Type B pancreatic cell (in vitro differentiated cells): ENCODE data around the gene DPEP2. TPM values are rescaled to one million over a fixed set of nuclear protein-coding genes. Genes with fewer than 3 reads are reported as not detected.
A peak's percentile ranks its signal among the peaks of the same experiment; 100 is the strongest.
"Not testable (repeated sequence)": the region's sequence is repeated elsewhere in the genome, so short reads cannot be mapped to it uniquely, and the experiment has no call there.

ENCODE experiments used
- DNase-seq: peaks from one replicate; pipeline ENCODE4 v3.0.0; 2021; ENCODE audit warnings: mixed read lengths; ENCODE audit not compliant: unreplicated experiment; ENCODE audit errors: extremely low spot score
- H3K27ac Mint-ChIP-seq: 2 replicates; pipeline ENCODE4 v1.8.0; 2021; ENCODE audit warnings: mild to moderate bottlenecking, mixed read lengths
- H3K27me3 Mint-ChIP-seq: 2 replicates; pipeline ENCODE4 v1.8.0; 2021; ENCODE audit warnings: mixed read lengths
- H3K36me3 Mint-ChIP-seq: 2 replicates; pipeline ENCODE4 v1.8.0; 2021; ENCODE audit warnings: mixed read lengths
- H3K4me1 Mint-ChIP-seq: one replicate; pipeline ENCODE4 v1.8.0; 2021; ENCODE audit warnings: mixed read lengths; ENCODE audit not compliant: unreplicated experiment
- H3K4me3 Mint-ChIP-seq: 2 replicates; pipeline ENCODE4 v1.8.0; 2021; ENCODE audit warnings: mild to moderate bottlenecking, mixed read lengths
- H3K9me3 Mint-ChIP-seq: 2 replicates; pipeline ENCODE4 v1.8.0; 2021; ENCODE audit warnings: mixed read lengths
- total RNA-seq: library from RNA; stranded (reverse); gene quantifications from 2 replicates; pipeline ENCODE4 v1.2.1, GENCODE V29; 2021; ENCODE audit warnings: low replicate concordance
- TF ChIP-seq, protein P1 (sequence below): fragments of 200-600 bp; sonication (generic); conservative IDR thresholded peaks from 2 replicates; pipeline ENCODE4 v1.5.0; 2021; ENCODE audit warnings: antibody characterized with exemption, mild to moderate bottlenecking

The DPEP2 gene
- total RNA-seq, 1 donor from 2014 or later: not detected

DNA sequence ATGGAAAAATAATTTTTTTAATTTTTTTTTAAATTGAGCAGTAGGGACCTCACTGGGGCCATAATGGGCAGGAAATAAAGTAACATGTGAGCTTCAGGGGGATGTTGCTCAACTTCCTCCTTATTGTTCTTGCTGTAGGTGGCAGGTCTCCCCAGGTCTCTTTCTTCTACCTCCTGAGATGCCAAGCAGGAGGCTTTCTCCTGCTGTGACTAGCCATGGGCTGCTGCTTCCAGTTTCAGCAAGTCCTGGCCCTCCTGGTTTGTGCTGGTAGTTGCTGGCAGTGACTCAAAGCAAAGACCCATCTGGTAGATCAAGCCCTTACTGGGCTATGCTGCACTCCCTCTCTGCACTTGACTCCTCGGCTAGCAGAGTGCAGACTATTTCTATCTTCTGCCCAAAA is 14.2 kb upstream of the DPEP2 start:
- TF ChIP-seq, protein P1, sequence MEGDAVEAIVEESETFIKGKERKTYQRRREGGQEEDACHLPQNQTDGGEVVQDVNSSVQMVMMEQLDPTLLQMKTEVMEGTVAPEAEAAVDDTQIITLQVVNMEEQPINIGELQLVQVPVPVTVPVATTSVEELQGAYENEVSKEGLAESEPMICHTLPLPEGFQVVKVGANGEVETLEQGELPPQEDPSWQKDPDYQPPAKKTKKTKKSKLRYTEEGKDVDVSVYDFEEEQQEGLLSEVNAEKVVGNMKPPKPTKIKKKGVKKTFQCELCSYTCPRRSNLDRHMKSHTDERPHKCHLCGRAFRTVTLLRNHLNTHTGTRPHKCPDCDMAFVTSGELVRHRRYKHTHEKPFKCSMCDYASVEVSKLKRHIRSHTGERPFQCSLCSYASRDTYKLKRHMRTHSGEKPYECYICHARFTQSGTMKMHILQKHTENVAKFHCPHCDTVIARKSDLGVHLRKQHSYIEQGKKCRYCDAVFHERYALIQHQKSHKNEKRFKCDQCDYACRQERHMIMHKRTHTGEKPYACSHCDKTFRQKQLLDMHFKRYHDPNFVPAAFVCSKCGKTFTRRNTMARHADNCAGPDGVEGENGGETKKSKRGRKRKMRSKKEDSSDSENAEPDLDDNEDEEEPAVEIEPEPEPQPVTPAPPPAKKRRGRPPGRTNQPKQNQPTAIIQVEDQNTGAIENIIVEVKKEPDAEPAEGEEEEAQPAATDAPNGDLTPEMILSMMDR: no peak
- Mint-ChIP-seq H3K27ac (no peak overlapping the region), H3K36me3 (no peaks in the 10 kb centered on the region), H3K9me3 (no peaks in the 10 kb centered on the region), H3K27me3 (peaks cover 23% of the 10 kb centered on the region), H3K4me3 (no peak overlapping the region), H3K4me1 (no peaks in the 10 kb centered on the region)
- DNase-seq: no peak

- H3K36me3 Mint-ChIP-seq, H3K9me3 Mint-ChIP-seq, H3K4me1 Mint-ChIP-seq, H3K4me3 Mint-ChIP-seq, DNase-seq: not testable (repeated sequence)
- Mint-ChIP-seq H3K27ac (peak overlapping the region; percentile 49), H3K27me3 (peaks cover 23% of the 10 kb centered on the region)
Measured at GRCh38 chr16:68009872-68010271, 10.6 kb upstream of the DPEP2 start.

- Mint-ChIP-seq H3K9me3 (no peaks in the 10 kb centered on the region), H3K4me1 (no peaks in the 10 kb centered on the region), H3K36me3 (no peaks in the 10 kb centered on the region), H3K4me3 (no peak overlapping the region), H3K27ac (peak overlapping the region; percentile 65), H3K27me3 (peaks cover 18% of the 10 kb centered on the region)
- TF ChIP-seq, protein P1: no peak
- no peak for DNase-seq
Measured at GRCh38 chr16:68009157-68009735, 10.0 kb upstream of the DPEP2 start.

- no peaks in the 10 kb centered on the region for H3K9me3 Mint-ChIP-seq
- peak overlapping the region; percentile 97 for H3K27ac Mint-ChIP-seq
Measured at GRCh38 chr16:68005786-68006286, 6.6 kb upstream of the DPEP2 start.

GRCh38 chr16:68005211-68005610 is 5.9 kb upstream of the DPEP2 start:
- Mint-ChIP-seq H3K4me1 (peaks cover 4% of the 10 kb centered on the region), H3K27ac (peak overlapping the region; percentile 97), H3K27me3 (peaks cover 4% of the 10 kb centered on the region), H3K4me3 (no peak overlapping the region), H3K9me3 (no peaks in the 10 kb centered on the region), H3K36me3 (no peaks in the 10 kb centered on the region)
- DNase-seq: no peak
- TF ChIP-seq, protein P1: no peak

More at GRCh38 chr16:68005786-68006286, 6.6 kb upstream of the DPEP2 start:
- no peak for DNase-seq
- TF ChIP-seq, protein P1: no peak
- Mint-ChIP-seq H3K4me3 (peak overlapping the region; percentile 65), H3K27me3 (peaks cover 10% of the 10 kb centered on the region), H3K4me1 (no peaks in the 10 kb centered on the region), H3K36me3 (no peaks in the 10 kb centered on the region)

DNA sequence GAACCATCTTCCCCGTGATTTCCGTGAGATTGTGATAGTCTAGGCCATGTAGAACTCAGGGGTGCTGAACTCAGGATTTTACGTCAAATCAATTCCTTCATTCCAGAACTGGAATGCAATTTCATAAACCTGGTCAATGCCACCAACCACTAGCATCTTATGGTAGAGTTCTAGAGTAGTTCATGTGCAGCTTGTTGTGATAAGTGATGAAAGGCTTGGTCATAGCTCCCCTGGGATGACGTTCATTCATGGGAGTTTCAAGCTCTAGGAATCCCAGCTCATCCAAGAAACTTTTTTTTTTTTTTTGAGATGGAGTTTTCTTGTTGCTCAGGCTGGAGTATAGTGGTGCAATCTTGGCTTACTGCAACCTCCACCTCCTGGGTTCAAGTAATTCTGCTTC is 3.7 kb upstream of the DPEP2 start:
- no peak for DNase-seq
- H3K4me1 Mint-ChIP-seq: peaks cover 4% of the 10 kb centered on the region
- TF ChIP-seq, protein P1: no peak
- no peak overlapping the region for H3K4me3 Mint-ChIP-seq
- H3K9me3 Mint-ChIP-seq: no peaks in the 10 kb centered on the region
- H3K27ac Mint-ChIP-seq: no peak overlapping the region
- H3K36me3 Mint-ChIP-seq: no peaks in the 10 kb centered on the region
- H3K27me3 Mint-ChIP-seq: no peaks in the 10 kb centered on the region
